PC-9 (cell line): ENCODE data around the gene SLC9C1.

Source experiments
- CTCF ChIP-seq: fragments of 200-600 bp; sonication (generic); conservative IDR thresholded peaks from 2 replicates; pipeline ENCODE4 v1.6.1; 2017; ENCODE audit warnings: mixed run types, antibody characterized with exemption, mild to moderate bottlenecking, moderate library complexity
- EZH2 ChIP-seq: fragments of 200-600 bp; sonication (generic); IDR thresholded peaks from 2 replicates; pipeline ENCODE4 v1.8.0; 2017; ENCODE audit warnings: antibody characterized with exemption, low read depth

GRCh38 chr3:112116748-112117186, 177.2 kb downstream of the SLC9C1 start:
- TF ChIP-seq EZH2 (no peak), CTCF (no peak)
